ENCODE measurements around the gene BLOC1S6.

BLOC1S6 gene, protein sequence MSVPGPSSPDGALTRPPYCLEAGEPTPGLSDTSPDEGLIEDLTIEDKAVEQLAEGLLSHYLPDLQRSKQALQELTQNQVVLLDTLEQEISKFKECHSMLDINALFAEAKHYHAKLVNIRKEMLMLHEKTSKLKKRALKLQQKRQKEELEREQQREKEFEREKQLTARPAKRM

DNA sequence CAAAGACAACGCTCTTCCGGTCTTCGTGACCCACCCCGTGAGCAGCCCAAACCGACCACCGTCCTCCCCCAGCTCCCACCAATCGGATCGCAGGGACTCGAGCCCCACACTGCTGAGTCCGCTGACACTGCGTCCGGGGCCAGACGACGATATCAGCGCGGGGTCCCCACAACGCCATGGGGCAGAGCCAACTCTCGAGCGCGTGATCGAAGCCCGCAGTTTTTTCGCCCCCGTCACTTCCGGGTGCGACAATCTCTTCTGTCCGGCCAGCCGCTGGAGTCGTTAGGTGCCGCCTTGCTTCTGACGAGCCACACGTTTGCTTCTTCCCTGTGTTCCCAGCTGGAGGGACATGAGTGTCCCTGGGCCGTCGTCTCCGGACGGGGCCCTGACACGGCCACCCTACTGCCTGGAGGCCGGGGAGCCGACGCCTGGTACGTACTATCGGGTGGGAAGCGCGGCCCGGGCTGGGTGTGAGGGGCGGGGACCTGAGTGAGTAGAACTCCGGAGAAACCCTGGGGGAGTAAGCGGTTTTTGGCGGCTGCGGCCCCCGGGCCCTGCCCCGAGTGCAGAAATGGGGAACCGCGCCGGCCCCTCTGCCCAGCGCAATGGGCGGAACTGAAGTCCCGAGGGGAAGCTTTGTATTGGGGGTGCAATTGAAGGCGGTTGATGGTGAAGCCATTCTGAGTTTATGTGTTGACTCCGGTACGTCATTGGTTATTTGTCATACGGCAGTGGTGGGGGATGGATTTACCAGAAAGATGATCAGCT, at the start of gene BLOC1S6:
Gene BLOC1S6, plus strand, starts transcription at position 285 of the 768 bp plus-strand sequence. Its CDS starts 65 bp downstream, at position 350.
- DNase-seq, result peak; percentile 96

DNA sequence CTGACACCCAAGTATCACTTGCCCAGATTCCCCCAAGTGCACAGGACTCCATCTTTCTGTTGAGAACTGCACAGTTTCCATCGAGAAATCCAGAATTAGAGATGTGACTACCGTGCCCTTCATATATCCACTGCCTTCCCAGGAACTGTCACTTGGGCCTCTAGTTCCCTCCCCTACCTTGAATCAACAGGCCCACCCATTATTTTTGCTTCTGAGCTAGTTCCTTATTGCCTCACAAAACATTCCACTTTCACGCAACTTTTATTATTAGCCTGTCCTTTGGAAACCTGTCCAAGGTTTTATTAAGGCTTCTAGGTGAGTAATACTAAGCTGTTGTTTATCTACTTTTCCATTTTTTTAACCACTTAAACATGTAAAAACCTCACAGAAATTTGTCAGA, 47.5 kb upstream of the BLOC1S6 start:
- peak in 2 of 3 donors; percentile 8 to 21 for DNase-seq

DNA sequence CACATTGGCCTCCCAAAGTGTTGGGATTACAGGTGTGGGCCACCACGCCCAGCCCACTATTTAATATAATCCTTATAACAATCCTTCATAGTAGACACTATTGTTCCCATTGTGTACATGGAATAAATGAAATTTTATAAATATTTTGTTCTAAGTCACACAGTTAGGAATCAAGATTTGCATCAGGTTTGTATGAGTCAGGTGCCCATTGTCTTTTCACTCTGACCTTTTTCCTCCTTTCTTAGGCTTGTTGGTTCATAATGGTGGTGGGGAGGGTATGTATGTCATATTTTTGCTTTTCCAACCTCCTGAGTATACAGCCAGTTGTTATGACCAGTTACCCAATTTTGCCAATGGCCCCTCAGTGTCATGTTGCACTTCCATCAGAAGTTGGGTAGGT, 46.6 kb upstream of the BLOC1S6 start:
- no peak for DNase-seq

DNA sequence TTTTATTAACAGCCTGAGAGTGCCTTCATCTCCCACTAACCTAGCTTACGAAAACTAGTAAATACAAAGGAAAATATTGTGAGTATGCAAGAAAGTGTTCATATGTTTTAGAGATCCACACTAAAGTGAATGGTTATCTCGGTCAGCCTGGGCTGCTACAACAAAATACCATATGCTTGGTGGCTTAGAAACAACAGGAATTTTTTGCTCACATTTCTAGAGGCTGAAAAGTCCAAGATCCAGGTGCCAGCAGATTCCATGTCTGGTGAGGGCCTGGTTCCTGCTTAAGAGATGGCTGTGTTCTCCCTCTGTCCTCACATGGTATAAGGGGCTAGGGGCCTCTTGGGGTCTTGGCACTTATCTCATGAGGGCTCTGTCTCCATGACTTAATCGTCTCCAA, 44.1 kb upstream of the BLOC1S6 start:
- no peak for DNase-seq

DNA sequence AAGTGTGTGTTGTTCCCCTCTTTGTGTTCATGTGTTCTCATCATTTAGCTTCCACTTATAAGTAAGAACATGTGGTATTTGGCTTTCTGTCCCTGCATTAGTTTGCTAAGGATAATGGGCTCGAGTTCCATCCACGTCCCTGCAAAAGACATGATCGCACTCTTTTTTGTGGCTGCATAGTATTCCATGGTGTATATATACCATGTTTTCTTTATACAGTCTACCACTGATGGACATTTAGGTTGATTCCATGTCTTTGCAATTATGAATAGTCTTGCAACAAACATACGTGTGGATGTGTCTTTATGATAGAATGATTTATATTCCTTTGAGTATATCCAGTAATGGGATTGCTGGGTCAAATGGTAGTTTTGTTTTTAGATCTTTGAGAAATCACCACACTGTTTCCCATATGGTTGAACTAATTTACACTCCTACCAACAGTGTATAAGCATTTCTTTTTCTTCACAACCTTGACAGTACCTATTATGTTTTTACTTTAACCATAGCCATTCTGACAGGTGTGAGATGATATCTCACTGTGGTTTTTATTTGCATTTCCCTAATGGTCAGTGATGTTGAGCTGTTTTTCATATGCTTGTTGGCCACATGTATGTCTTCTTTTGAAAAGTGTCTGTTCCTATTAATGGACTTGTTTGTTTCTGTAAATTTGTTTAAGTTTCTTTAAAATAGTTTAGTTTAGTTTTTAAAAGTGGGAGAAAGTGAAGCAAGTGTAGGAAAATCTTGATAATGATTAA, 42.7 kb upstream of the BLOC1S6 start:
- DNase-seq, result no peak

DNA sequence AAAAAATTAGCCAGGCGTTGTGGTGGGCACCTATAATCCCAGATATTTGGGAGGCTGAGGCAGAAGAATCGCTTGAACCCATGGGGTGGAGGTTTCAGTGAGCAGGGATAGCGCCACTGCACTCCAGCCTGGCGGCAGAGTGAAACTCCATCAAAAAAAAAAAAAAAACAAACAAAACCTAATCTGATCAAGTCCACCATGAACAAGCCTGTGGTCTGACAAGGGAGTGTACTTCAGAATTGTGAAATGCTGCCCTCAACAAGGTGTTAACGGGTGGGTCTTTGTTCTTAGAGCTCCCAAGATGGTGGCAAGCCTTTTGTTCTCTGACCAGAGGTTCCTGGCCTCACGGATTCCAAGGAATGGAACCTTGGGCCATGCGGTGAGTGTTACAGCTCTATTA, 40.4 kb upstream of the BLOC1S6 start:
- no peak for DNase-seq

DNA sequence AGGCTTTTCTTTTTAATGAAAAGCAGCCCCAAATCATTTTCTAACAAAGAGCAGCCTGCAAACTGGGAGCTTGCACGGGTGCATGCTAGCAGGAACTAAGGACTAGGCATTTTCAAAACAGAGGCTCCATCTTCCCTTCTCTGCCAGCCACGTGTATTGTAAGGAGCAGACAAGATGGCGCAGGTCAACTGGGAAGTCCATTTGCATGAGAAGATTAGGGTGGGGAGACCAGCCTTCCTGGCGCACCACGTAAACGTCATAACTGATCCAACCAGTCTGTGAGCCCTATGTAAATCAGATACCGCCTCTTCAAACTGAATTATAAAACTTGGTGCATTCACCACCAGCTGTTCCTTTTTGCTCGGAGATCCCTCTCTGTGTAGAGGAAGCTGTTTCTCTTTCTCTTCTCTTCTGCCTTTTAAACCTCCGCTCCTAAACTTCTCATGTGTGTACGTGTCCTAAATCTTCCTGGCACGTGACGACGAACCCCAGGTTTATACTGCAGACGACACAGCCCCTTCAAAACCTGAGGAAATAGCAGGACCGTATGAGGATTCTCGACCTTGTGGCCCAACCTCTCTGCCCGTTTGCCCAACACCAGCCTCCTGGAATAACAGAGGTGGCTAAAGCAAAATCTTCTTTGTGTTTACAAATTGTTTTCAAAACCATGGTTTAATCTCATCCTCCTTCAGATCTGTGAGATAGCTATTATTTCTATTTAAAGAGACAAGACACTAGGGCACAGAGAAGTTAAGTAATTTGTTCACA, 38.2 kb upstream of the BLOC1S6 start:
- DNase-seq, result no peak

DNA sequence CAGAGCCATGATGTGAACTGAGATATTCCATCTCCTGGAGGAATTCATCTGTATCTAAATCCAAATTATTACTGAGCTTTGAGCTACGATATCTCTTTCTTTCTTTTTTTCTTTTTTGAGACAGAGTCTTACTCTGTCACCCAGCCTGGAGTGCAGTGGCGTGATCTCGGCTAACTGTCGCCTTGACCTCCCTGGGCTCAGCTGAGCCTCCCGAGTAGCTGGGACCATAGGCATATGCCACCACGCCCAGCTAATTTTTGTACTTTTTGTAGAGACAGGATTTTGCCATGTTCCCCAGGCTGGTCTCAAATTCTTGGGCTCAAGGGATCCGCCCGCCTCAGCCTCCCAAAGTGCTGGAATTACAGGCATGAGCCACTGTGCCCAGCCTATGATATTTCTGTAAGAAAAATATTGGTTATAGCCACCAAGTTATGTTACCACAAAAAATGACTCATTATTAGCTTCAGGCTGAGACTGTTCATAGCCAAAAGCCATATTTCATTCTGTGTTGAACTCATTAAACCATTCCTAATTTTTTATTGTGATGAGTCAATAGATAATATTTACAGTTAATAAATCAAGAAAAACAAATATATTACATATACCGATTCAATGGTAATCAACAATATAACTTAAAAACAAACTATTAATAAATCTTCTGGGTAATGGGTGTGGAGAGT, 37.5 kb upstream of the BLOC1S6 start:
- no peak for DNase-seq

DNA sequence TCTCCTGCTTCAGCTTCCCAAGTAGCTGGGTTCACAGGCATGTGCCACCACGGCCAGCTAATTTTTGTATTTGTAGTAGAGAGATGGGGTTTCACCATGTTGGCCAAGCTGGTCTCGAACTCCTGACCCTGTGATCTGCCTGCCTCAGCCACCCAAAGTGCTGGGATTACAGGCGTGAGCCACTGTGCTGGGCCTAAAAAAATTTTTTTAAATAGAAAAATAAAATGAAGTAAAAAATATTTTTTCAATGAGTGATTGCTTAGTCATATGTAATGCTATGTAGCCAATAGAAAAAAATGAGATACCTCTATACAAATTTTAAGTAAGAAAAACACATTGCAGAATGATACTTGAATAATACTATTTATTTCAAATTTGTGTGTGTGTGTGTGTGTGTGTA, 36.7 kb upstream of the BLOC1S6 start:
- DNase-seq, result no peak

DNA sequence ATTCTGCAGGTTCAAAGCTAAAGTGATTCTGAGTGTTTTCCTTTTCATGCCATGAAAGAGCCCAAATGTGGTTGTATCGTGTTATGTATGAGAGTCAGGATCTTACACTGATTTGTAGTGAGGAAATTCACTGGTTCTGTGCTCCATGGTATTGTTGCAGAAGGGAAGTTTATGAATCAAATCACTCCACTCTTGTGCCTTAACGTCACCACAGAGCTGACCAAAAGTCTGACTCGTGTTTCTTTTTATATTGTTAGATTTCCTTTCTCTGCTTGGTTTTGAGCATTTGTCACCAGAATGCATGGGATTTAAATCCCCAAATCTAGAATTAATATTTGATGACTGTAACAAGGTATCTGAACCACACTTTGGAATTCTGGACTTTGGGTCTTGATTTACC, 35.5 kb upstream of the BLOC1S6 start:
- peak; percentile 50 to 74 (median 62) for DNase-seq

DNA sequence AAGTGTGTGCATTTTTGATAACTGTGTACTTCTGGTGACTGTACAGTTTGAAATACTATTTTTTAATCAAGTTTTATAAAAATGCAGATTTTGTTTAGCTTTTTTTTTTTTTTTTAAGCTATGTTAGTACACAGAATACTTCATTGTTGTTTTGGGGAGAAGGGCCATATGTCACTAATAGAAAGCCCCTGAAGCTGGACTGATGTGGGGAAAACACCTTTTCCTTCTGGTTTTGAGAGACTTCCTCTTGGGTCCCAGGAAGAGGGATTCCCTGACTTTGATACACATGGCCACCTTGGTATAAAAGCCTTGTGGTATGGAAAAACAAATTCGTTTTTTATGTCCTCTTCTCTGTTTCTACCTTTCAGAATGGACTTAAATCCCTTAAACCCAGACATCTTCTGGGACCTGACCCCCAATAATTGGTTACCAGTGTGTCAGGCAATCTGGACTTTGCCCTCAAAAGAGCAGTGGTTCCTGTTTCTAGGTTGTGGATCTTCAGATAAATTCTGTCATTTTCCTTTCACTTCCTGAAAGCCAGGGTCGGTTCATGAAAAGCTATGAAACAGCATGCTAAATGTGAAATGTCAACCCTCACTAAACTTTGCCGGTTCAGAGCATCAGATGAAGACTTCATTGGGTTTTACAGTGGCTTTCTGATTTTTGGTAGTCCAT, 31.1 kb upstream of the BLOC1S6 start:
- peak; percentile 53 to 72 (median 71) for DNase-seq

DNA sequence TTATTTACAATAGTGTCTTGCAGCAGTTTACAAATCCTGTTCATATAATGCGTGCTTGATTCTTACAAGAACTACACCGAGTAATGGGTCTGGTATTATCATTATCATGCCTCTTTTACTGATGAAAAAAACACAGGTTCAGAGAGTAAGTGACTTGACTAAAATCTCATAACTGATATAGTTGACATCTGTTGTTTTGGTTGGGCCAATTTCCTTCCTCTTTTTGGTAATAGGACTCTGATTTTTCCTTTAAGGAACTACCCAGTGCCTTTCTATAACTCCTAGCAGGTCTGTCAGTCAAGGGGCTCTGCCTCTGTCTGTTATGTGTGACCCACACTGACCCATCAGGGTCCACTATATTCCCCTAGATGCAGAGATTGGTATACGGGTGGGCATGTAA, 14.6 kb upstream of the BLOC1S6 start:
- peak; percentile 33 to 64 (median 56) for DNase-seq

DNA sequence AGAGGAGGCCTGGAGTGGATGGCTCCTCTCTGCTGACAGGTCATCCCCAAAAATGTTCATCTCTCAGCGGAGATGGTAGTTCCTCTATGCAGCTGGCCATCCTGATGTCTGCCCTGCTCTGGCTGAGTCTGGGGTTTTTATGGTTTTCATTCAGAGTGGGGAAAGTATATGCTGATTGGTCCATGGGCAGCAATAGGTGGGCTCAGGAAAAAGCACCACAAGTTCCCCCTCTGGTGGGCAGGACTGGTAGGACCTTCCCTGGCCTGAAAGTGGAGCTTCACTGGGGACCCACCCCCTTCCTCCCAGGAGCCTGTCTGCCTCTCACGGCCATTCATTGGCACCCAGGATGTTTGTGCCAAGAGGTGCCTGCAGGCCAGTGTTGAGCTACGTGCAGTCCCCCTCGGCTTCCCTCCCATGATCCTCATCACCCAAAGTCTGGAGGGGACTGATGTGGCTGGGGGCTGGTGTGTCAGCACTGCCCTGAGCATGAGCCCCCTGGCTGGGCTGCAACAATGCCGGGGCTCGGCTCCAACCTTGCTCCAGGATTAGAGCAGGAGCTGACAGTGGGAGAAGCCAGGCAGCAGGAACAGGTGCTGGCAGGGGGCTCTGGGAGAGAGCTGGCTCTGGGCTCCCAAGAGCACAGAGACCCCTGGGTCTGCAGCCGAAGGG, 13.1 kb upstream of the BLOC1S6 start:
- DNase-seq, result no peak

DNA sequence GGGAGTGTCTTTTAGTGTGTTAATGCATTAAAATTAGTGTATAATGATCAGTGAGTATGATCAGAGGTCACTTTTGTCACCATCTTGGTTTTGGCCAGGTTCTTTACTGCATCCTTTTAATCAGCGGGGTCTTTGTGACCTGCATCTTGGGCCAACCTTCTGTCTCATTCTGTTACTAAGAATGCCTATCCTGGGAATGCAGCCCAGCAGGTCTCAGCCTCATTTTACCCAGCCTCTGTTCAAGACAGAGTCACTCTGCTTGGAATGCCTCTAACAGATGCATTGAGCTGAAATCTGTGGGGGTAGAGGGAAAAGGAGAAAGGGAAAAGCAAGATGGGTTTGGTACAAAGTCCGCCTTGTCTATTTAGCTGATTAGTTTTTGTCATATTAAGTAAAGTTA, 5.3 kb upstream of the BLOC1S6 start:
- DNase-seq, result no peak

DNA sequence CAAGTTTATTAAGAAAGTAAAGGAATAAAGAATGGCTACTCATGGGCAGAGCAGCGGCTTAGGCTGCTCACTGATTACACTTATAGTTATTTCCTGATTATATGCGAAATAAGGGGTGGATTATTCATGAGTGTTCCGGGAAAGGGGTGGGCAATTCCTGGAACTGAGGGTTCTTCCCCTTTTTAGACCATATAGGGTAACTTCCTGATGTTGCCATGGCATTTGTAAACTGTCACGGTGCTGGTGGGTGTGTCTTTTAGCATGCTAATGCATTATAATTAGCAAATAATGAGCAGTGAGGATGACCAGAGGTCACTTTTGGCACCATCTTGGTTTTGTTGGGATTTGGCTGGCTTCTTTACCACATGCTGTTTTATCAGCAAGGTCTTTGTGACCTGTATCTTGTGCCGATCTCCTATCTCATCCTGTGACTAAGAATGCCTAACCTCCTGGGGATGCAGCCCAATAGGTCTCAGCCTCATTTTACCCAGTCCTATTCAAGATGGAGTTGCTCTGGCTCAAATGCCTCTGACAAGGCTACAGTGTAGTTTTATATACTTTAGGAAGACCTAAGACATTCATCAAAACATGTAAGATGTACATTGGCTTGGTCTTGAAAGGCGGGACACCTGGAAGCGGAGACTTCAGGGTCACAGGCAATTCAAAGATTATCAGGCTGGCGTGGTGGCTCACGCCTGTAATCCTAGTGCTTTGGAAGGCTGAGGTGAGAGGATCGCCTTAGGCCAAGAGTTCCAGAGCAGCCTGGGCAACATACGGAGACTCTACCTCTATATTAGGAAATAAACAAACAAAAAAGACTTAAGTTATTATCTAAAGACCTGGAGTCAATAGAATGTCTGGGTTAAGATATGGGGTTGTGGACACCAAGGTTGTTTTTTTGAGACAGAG, 3.2 kb upstream of the BLOC1S6 start:
- peak; percentile 74 to 91 (median 81) for DNase-seq

DNA sequence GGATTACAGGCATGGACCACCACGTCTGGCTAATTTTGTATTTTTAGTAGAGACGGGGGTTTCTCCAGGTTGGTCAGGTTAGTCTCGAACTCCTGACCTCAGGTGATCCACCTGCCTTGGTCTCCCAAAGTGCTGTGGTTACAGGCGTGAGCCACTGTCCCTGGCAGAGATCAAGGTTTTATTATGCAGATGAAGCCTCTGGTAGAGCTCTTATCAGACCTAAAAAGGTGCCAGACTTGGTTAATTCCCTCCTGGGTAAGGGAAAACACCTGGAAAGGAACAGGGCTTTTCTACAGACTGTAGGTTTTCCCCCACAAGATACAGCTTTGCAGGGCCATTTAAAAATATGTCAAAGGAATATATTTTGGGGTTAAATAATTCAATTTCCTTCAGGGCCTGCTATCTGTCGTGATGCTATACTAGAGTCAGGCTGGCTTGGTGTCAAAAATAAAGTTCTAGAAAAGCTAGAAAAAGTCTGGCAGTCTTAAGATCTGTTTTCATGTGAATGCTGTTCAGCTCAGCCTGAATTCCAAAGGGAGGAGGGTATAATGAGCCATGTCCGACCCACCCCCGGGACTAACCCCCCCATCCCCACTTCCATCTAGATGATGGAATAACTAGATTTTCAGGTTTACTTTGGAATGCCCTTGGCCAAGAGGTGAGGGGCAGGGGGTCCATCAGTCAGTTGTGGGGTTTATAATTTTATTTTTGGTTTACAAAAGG, 1.9 kb upstream of the BLOC1S6 start:
- no peak for DNase-seq

DNA sequence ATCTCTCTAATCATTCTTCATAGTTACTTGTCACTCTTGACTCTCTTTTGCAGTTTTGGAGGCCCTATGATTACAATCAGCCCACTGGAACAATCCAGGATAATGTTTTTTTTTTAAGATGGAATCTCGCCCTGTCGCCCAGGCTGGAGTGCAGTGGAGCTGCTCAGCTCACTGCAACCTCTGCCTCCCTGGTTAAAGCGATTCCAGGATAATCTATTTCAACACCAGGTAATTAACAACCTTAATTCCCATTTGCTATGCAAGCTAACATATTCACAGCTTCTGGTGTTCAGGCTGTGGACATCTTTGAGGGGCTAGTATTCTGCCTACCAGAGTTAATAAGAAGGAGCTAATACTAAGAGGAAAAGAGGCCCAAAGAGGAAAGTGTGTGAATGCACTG, 1.1 kb upstream of the BLOC1S6 start:
- DNase-seq, result peak in 1 of 3 donors; percentile 25

DNA sequence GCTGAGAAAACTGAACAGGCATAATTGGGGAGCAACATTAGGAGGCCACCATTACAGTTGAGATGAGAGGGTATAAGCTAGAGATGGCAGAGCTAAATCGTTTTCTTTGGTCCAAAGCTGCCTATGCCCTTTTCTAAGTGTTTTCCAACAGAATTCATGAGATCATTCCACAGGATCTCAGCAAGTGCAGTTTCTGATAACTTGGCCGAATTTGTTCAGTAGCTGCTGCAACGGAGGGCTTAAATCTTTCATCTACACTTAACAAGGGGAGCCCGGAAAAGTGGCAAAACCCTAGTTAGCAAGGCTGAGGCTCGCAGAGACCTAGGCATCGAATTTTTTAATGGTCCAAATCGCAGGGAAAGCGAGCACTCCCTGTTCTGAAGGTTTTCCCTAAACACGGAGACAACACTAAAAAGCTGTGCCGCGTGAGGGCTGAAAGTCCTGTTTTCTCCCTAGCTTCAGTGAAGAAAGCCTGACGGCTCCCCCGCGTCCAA, 531 bp upstream of the BLOC1S6 start:
- no peak for DNase-seq

DNA sequence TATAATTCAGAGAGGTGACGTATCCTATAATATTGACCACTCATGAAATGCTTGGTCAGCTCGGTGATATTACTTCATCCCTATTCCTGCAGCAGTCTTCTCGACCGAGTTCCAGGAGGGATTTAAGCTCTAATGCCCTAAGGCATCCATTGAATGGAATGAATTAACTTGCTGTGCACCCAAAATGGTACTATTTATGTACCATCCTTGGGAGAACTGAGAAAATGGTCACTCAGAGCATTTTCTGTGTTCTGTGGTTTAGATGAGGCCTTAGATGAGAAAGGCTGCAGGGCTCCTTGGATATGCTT, 638 bp downstream of the BLOC1S6 start:
- no peak for DNase-seq
